ENCODE results near the gene BRD4.

GRCh38 chr19:15368051-15368632 is 35.8 kb upstream of the BRD4 start:
- TF ChIP-seq POLR2A (IDR thresholded peaks at IDR 0.05) (no peak), CTCF (IDR thresholded peaks at IDR 0.05) (no peak)
